ENCODE results near the gene PCSK5. TPM values are rescaled to one million over a fixed set of nuclear protein-coding genes. Genes with fewer than 3 reads are reported as not detected.

PCSK5 gene
- total and polyA plus RNA-seq, 2 experiments from 2014 or later, result 59.1 to 71.7 TPM

GRCh38 chr9:75983319-75984045, 93.0 kb downstream of the PCSK5 start:
- H3K27me3 ChIP-seq, result no peaks in the 10 kb centered on the region

GRCh38 chr9:75985515-75985914, 95.0 kb downstream of the PCSK5 start:
- no peaks in the 10 kb centered on the region for H3K9me2 ChIP-seq (replicated peaks; ENCODE audit: insufficient read depth)
- no peak overlapping the region for H3K4me2 ChIP-seq
- H3K4me3 ChIP-seq, result no peak overlapping the region
- H3K79me2 ChIP-seq, result peaks cover 84% of the 10 kb centered on the region
- H3K9me3 ChIP-seq (ENCODE audit: low read depth), result no peaks in the 10 kb centered on the region
- WGBS (ENCODE audit: low lambda C conversion rate, missing lambda C conversion rate), result 91% methylated on average over 3 of the region's 3 CpGs
- H4K20me1 ChIP-seq (ENCODE audit: insufficient read depth, poor library complexity, severe bottlenecking), result no peaks in the 10 kb centered on the region
- no peak overlapping the region for H2AFZ ChIP-seq
- TF ChIP-seq EZH2 (IDR thresholded peaks at IDR 0.05; ENCODE audit: borderline replicate concordance) (no peak), EZH2phosphoT487 (IDR thresholded peaks at IDR 0.05; ENCODE audit: low read depth, severe bottlenecking, unreplicated experiment) (no peak), CTCF (IDR thresholded peaks at IDR 0.05; ENCODE audit: poor library complexity) (no peak)
- no peak for DNase-seq (ENCODE audit: low spot score)
- no peaks in the 10 kb centered on the region for H3K27me3 ChIP-seq
- H3K36me3 ChIP-seq (replicated peaks; ENCODE audit: insufficient read depth, low read depth), result no peaks in the 10 kb centered on the region
- H3K27ac ChIP-seq, result no peak overlapping the region
- H3K4me1 ChIP-seq (ENCODE audit: insufficient read depth), result peaks cover 21% of the 10 kb centered on the region

More at GRCh38 chr9:75983319-75984045, 93.0 kb downstream of the PCSK5 start:
- Histone ChIP-seq H3K27ac (peak overlapping the region; percentile 28), H3K36me3 (replicated peaks; ENCODE audit: insufficient read depth, low read depth) (no peaks in the 10 kb centered on the region), H4K20me1 (ENCODE audit: insufficient read depth, poor library complexity, severe bottlenecking) (no peaks in the 10 kb centered on the region), H3K9me3 (ENCODE audit: low read depth) (no peaks in the 10 kb centered on the region), H3K4me2 (peak overlapping the region; percentile 9), H3K9me2 (replicated peaks; ENCODE audit: insufficient read depth) (no peaks in the 10 kb centered on the region), H3K4me1 (ENCODE audit: insufficient read depth) (peaks cover 21% of the 10 kb centered on the region), H3K4me3 (no peak overlapping the region), H3K79me2 (peaks cover 84% of the 10 kb centered on the region), H2AFZ (no peak overlapping the region)
- TF ChIP-seq EZH2phosphoT487 (IDR thresholded peaks at IDR 0.05; ENCODE audit: low read depth, severe bottlenecking, unreplicated experiment), result no peak
- TF ChIP-seq CTCF (IDR thresholded peaks at IDR 0.05; ENCODE audit: poor library complexity), result no peak
- WGBS (ENCODE audit: low lambda C conversion rate, missing lambda C conversion rate), result 84% methylated on average over 4 of the region's 4 CpGs
- DNase-seq (ENCODE audit: low spot score), result peak; percentile 28

- H4K20me1 ChIP-seq (ENCODE audit: insufficient read depth, poor library complexity, severe bottlenecking), result no peaks in the 10 kb centered on the region
- H3K9me2 ChIP-seq (replicated peaks; ENCODE audit: insufficient read depth), result no peaks in the 10 kb centered on the region
- H3K27ac ChIP-seq, result no peak overlapping the region
- H3K27me3 ChIP-seq, result no peaks in the 10 kb centered on the region
- no peaks in the 10 kb centered on the region for H3K9me3 ChIP-seq (ENCODE audit: low read depth)
- DNase-seq (ENCODE audit: low spot score), result no peak
- 91% methylated on average over 2 of the region's 2 CpGs for WGBS (ENCODE audit: low lambda C conversion rate, missing lambda C conversion rate)
- peaks cover 71% of the 10 kb centered on the region for H3K79me2 ChIP-seq
- no peak overlapping the region for H3K4me2 ChIP-seq
- H3K36me3 ChIP-seq (replicated peaks; ENCODE audit: insufficient read depth, low read depth), result no peaks in the 10 kb centered on the region
- H2AFZ ChIP-seq, result no peak overlapping the region
- H3K4me1 ChIP-seq (ENCODE audit: insufficient read depth), result peaks cover 3% of the 10 kb centered on the region
- no peak overlapping the region for H3K4me3 ChIP-seq
- no peak for TF ChIP-seq CTCF (IDR thresholded peaks at IDR 0.05; ENCODE audit: poor library complexity)
- TF ChIP-seq EZH2 (IDR thresholded peaks at IDR 0.05; ENCODE audit: borderline replicate concordance), result no peak
- TF ChIP-seq EZH2phosphoT487 (IDR thresholded peaks at IDR 0.05; ENCODE audit: low read depth, severe bottlenecking, unreplicated experiment), result no peak
Observed at GRCh38 chr9:75988663-75989062, 98.2 kb downstream of the PCSK5 start.
